ENCODE results near the gene CNN2. TPM values are rescaled to one million over a fixed set of nuclear protein-coding genes. Genes with fewer than 3 reads are reported as not detected.

CNN2 gene
- total and polyA plus RNA-seq, 4 donors = 26.3 to 43.4 (median 38.0) TPM

GRCh38 chr19:988510-988909, 37.9 kb upstream of the CNN2 start:
- 91% methylated on average over 15 of the region's 15 CpGs for WGBS (ENCODE audit: insufficient coverage)
- H3K4me1 ChIP-seq (ENCODE audit: control insufficient read depth, insufficient read depth, low read length) = peaks cover 14% of the 10 kb centered on the region
- H3K27ac ChIP-seq (ENCODE audit: low read depth, low read length) = no peak overlapping the region
- H3K4me3 ChIP-seq (ENCODE audit: low read depth, low read length) = no peak overlapping the region
- H3K9me3 ChIP-seq (ENCODE audit: control insufficient read depth, insufficient read depth, low read length) = no peaks in the 10 kb centered on the region
- DNase-seq (ENCODE audit: low read depth in 4 of 6, low spot score in 6 of 6) = no peak
- H3K27me3 ChIP-seq (ENCODE audit: control insufficient read depth, insufficient read depth, low read length) = no peaks in the 10 kb centered on the region
- H3K36me3 ChIP-seq (ENCODE audit: control insufficient read depth, insufficient read depth, low read length) = peaks cover 80% of the 10 kb centered on the region

- 91% methylated on average over 25 of the region's 25 CpGs for WGBS (ENCODE audit: insufficient coverage)
- peaks cover 8% of the 10 kb centered on the region for H3K4me1 ChIP-seq (ENCODE audit: control insufficient read depth, insufficient read depth, low read length)
- peaks cover 88% of the 10 kb centered on the region for H3K36me3 ChIP-seq (ENCODE audit: control insufficient read depth, insufficient read depth, low read length)
- DNase-seq (ENCODE audit: low read depth in 4 of 6, low spot score in 6 of 6) = no peak
- H3K9me3 ChIP-seq (ENCODE audit: control insufficient read depth, insufficient read depth, low read length) = no peaks in the 10 kb centered on the region
- no peak overlapping the region for H3K4me3 ChIP-seq (ENCODE audit: low read depth, low read length)
- H3K27ac ChIP-seq (ENCODE audit: low read depth, low read length) = no peak overlapping the region
- H3K27me3 ChIP-seq (ENCODE audit: control insufficient read depth, insufficient read depth, low read length) = no peaks in the 10 kb centered on the region
These were observed 36.9 kb upstream of the CNN2 start for GRCh38 chr19:989381-990081.

- no peak overlapping the region for H3K27ac ChIP-seq (ENCODE audit: low read depth, low read length)
- no peak for DNase-seq (ENCODE audit: low read depth in 4 of 6, low spot score in 6 of 6)
- 93% methylated on average over 27 of the region's 27 CpGs for WGBS (ENCODE audit: insufficient coverage)
- no peaks in the 10 kb centered on the region for H3K9me3 ChIP-seq (ENCODE audit: control insufficient read depth, insufficient read depth, low read length)
- H3K36me3 ChIP-seq (ENCODE audit: control insufficient read depth, insufficient read depth, low read length) = peaks cover 94% of the 10 kb centered on the region
- H3K4me3 ChIP-seq (ENCODE audit: low read depth, low read length) = no peak overlapping the region
- H3K4me1 ChIP-seq (ENCODE audit: control insufficient read depth, insufficient read depth, low read length) = peaks cover 3% of the 10 kb centered on the region
- peaks cover under 1% of the 10 kb centered on the region for H3K27me3 ChIP-seq (ENCODE audit: control insufficient read depth, insufficient read depth, low read length)
These were observed 36.3 kb upstream of the CNN2 start for GRCh38 chr19:990119-990571.

DNA sequence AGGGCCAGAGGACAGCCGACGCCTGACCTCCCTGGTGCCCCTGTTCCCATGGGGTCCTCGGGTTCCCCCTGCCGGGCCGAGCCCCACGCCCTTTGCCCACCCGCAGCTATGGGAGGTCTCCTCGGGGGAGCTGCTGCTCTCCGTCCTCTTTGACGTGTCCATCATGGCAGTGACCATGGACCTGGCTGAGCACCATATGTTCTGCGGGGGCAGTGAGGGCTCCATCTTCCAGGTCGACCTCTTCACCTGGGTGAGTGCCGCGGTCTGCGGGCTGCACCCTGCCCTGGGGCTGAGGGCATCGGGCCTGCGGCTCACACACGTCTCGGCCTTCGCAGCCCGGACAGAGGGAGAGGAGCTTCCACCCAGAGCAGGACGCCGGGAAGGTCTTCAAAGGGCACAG, 35.7 kb upstream of the CNN2 start:
- Histone ChIP-seq H3K36me3 (ENCODE audit: control insufficient read depth, insufficient read depth, low read length) (peaks cover 97% of the 10 kb centered on the region), H3K4me1 (ENCODE audit: control insufficient read depth, insufficient read depth, low read length) (peaks cover 7% of the 10 kb centered on the region), H3K27me3 (ENCODE audit: control insufficient read depth, insufficient read depth, low read length) (peaks cover 6% of the 10 kb centered on the region), H3K9me3 (ENCODE audit: control insufficient read depth, insufficient read depth, low read length) (no peaks in the 10 kb centered on the region), H3K4me3 (ENCODE audit: low read depth, low read length) (no peak overlapping the region), H3K27ac (ENCODE audit: low read depth, low read length) (no peak overlapping the region)
- no peak for DNase-seq (ENCODE audit: low read depth in 4 of 6, low spot score in 6 of 6)
- 97% methylated on average over 23 of the region's 23 CpGs for WGBS (ENCODE audit: insufficient coverage)

- Histone ChIP-seq H3K4me1 (ENCODE audit: control insufficient read depth, insufficient read depth, low read length) (peaks cover 13% of the 10 kb centered on the region), H3K9me3 (ENCODE audit: control insufficient read depth, insufficient read depth, low read length) (no peaks in the 10 kb centered on the region), H3K27ac (ENCODE audit: low read depth, low read length) (no peak overlapping the region), H3K36me3 (ENCODE audit: control insufficient read depth, insufficient read depth, low read length) (peaks cover 94% of the 10 kb centered on the region), H3K27me3 (ENCODE audit: control insufficient read depth, insufficient read depth, low read length) (peaks cover 12% of the 10 kb centered on the region), H3K4me3 (ENCODE audit: low read depth, low read length) (no peak overlapping the region)
- 80% methylated on average over 20 of the region's 47 CpGs for WGBS (ENCODE audit: insufficient coverage)
- no peak for DNase-seq (ENCODE audit: low read depth in 4 of 6, low spot score in 6 of 6)
These were observed 35.1 kb upstream of the CNN2 start for GRCh38 chr19:991174-991931.

GRCh38 chr19:991932-992669, 34.3 kb upstream of the CNN2 start:
- Histone ChIP-seq H3K27me3 (ENCODE audit: control insufficient read depth, insufficient read depth, low read length) (peaks cover 18% of the 10 kb centered on the region), H3K27ac (ENCODE audit: low read depth, low read length) (no peak overlapping the region), H3K36me3 (ENCODE audit: control insufficient read depth, insufficient read depth, low read length) (peaks cover 87% of the 10 kb centered on the region), H3K4me3 (ENCODE audit: low read depth, low read length) (no peak overlapping the region), H3K4me1 (ENCODE audit: control insufficient read depth, insufficient read depth, low read length) (peaks cover 17% of the 10 kb centered on the region), H3K9me3 (ENCODE audit: control insufficient read depth, insufficient read depth, low read length) (no peaks in the 10 kb centered on the region)
- WGBS (ENCODE audit: insufficient coverage) = 91% methylated on average over 32 of the region's 42 CpGs
- no peak for DNase-seq (ENCODE audit: low read depth in 4 of 6, low spot score in 6 of 6)

DNA sequence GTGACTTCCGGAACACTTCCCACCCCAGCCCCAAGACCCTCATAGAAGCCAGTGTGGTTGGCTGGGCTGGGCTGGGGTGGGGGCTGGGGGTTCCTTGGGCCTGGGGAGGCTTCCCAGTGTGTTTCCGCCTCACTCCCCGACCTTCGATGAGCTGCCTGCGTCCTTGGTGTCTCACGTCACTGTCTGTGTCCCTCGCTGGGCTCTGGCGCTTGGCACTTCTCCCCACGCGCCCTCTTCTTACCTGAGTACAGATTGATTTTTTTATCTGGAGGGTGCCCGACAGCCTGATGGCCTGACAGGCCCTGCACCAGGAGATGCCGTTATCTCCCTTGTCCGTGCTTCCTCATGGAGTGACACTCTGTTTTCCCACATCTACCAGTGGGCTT, 33.7 kb upstream of the CNN2 start:
- peaks cover 17% of the 10 kb centered on the region for H3K4me1 ChIP-seq (ENCODE audit: control insufficient read depth, insufficient read depth, low read length)
- peaks cover 24% of the 10 kb centered on the region for H3K27me3 ChIP-seq (ENCODE audit: control insufficient read depth, insufficient read depth, low read length)
- H3K4me3 ChIP-seq (ENCODE audit: low read depth, low read length) = no peak overlapping the region
- DNase-seq (ENCODE audit: low read depth in 4 of 6, low spot score in 6 of 6) = no peak
- no peak overlapping the region for H3K27ac ChIP-seq (ENCODE audit: low read depth, low read length)
- 98% methylated on average over 12 of the region's 13 CpGs for WGBS (ENCODE audit: insufficient coverage)
- H3K36me3 ChIP-seq (ENCODE audit: control insufficient read depth, insufficient read depth, low read length) = peaks cover 81% of the 10 kb centered on the region
- no peaks in the 10 kb centered on the region for H3K9me3 ChIP-seq (ENCODE audit: control insufficient read depth, insufficient read depth, low read length)

DNA sequence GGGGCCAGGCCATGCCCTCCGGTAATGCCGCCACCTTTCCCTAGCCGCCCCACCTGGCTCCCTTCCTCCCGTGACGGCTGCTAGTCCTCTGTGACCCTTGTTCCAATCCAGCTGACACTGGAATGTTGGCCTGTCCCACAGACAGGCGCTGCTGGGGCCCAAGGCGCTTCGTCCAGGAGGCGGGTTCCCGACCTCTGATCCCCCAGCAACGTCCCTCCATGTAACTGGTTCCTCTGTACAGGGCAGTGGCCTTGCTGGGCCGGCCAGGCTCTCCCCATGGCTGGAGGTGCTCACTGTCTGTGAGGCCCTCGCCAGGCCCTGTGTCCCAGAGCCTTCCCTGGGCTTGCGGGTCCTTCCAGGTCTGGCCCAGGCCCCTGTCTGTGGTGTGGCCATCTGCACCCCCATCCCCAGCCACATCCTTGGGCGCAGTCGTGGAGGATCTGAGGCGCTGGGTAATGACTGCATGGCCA, 33.0 kb upstream of the CNN2 start:
- 91% methylated on average over 17 of the region's 17 CpGs for WGBS (ENCODE audit: insufficient coverage)
- H3K36me3 ChIP-seq (ENCODE audit: control insufficient read depth, insufficient read depth, low read length) = peaks cover 74% of the 10 kb centered on the region

GRCh38 chr19:993831-994393, 32.5 kb upstream of the CNN2 start:
- Histone ChIP-seq H3K4me3 (ENCODE audit: low read depth, low read length) (no peak overlapping the region), H3K27ac (ENCODE audit: low read depth, low read length) (no peak overlapping the region), H3K36me3 (ENCODE audit: control insufficient read depth, insufficient read depth, low read length) (peaks cover 68% of the 10 kb centered on the region), H3K4me1 (ENCODE audit: control insufficient read depth, insufficient read depth, low read length) (peaks cover 17% of the 10 kb centered on the region), H3K9me3 (ENCODE audit: control insufficient read depth, insufficient read depth, low read length) (no peaks in the 10 kb centered on the region), H3K27me3 (ENCODE audit: control insufficient read depth, insufficient read depth, low read length) (peaks cover 36% of the 10 kb centered on the region)
- no peak for DNase-seq (ENCODE audit: low read depth in 4 of 6, low spot score in 6 of 6)
- WGBS (ENCODE audit: insufficient coverage) = 89% methylated on average over 43 of the region's 43 CpGs

More for the DNA sequence above, 33.0 kb upstream of the CNN2 start:
- Histone ChIP-seq H3K4me3 (ENCODE audit: low read depth, low read length) (no peak overlapping the region), H3K27me3 (ENCODE audit: control insufficient read depth, insufficient read depth, low read length) (peaks cover 31% of the 10 kb centered on the region), H3K4me1 (ENCODE audit: control insufficient read depth, insufficient read depth, low read length) (peaks cover 17% of the 10 kb centered on the region), H3K27ac (ENCODE audit: low read depth, low read length) (no peak overlapping the region), H3K9me3 (ENCODE audit: control insufficient read depth, insufficient read depth, low read length) (no peaks in the 10 kb centered on the region)
- no peak for DNase-seq (ENCODE audit: low read depth in 4 of 6, low spot score in 6 of 6)
